ENCODE measurements around the gene EML5.

EML5 gene

GRCh38 chr14:88710709-88711108 lies 82.0 kb downstream of the EML5 start:
- DNase-seq (ENCODE audit: low read depth) = no peak
- no peaks in the 10 kb centered on the region for H3K4me1 ChIP-seq (ENCODE audit: control insufficient read depth, insufficient read depth, low read length)
- no peaks in the 10 kb centered on the region for H3K27me3 ChIP-seq (replicated peaks; ENCODE audit: control insufficient read depth, insufficient read depth, low read length)
- no peaks in the 10 kb centered on the region for H3K36me3 ChIP-seq (ENCODE audit: control insufficient read depth, insufficient read depth, low read length, severe bottlenecking)
- no peak overlapping the region for H3K4me3 ChIP-seq (ENCODE audit: low read length)
- no peaks in the 10 kb centered on the region for H3K9me3 ChIP-seq (ENCODE audit: control insufficient read depth, low read length)
- no peak overlapping the region for H3K9ac ChIP-seq (ENCODE audit: low read length)

GRCh38 chr14:88707088-88707487 lies 85.7 kb downstream of the EML5 start:
- H3K9ac ChIP-seq (ENCODE audit: low read length) = no peak overlapping the region
- H3K4me1 ChIP-seq (ENCODE audit: control insufficient read depth, insufficient read depth, low read length) = no peaks in the 10 kb centered on the region
- no peaks in the 10 kb centered on the region for H3K27me3 ChIP-seq (replicated peaks; ENCODE audit: control insufficient read depth, insufficient read depth, low read length)
- H3K9me3 ChIP-seq (ENCODE audit: control insufficient read depth, low read length) = no peaks in the 10 kb centered on the region
- no peak for DNase-seq (ENCODE audit: low read depth)
- no peak overlapping the region for H3K4me3 ChIP-seq (ENCODE audit: low read length)
- H3K36me3 ChIP-seq (ENCODE audit: control insufficient read depth, insufficient read depth, low read length, severe bottlenecking) = no peaks in the 10 kb centered on the region

GRCh38 chr14:88706425-88706824 lies 86.3 kb downstream of the EML5 start:
- Histone ChIP-seq H3K4me1 (ENCODE audit: control insufficient read depth, insufficient read depth, low read length) (no peaks in the 10 kb centered on the region), H3K36me3 (ENCODE audit: control insufficient read depth, insufficient read depth, low read length, severe bottlenecking) (no peaks in the 10 kb centered on the region), H3K9ac (ENCODE audit: low read length) (no peak overlapping the region), H3K4me3 (ENCODE audit: low read length) (no peak overlapping the region), H3K27me3 (replicated peaks; ENCODE audit: control insufficient read depth, insufficient read depth, low read length) (peaks cover under 1% of the 10 kb centered on the region), H3K9me3 (ENCODE audit: control insufficient read depth, low read length) (no peaks in the 10 kb centered on the region)
- peak; percentile 12 for DNase-seq (ENCODE audit: low read depth)

DNA sequence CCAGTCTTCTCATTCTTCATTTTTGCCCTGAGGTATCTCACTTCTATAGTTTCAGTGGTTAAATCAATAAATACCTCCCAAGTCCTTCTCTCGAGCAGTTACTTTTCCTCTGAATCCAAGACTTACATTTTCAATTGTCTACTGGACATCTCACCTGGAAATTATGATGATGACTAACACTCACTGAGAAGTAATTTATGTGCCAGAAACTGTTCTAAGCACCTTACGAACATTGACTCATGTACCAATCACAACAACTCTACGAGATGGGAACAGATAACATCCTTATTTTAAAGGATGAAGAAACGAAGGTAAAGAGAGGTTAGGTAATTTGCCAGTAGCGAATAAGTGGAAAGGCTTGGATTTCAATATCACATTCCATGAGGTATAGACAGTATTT lies 94.1 kb downstream of the EML5 start:
- no peak for DNase-seq (ENCODE audit: low read depth)
- Histone ChIP-seq H3K9me3 (ENCODE audit: control insufficient read depth, low read length) (no peaks in the 10 kb centered on the region), H3K36me3 (ENCODE audit: control insufficient read depth, insufficient read depth, low read length, severe bottlenecking) (no peaks in the 10 kb centered on the region), H3K27me3 (replicated peaks; ENCODE audit: control insufficient read depth, insufficient read depth, low read length) (peaks cover 6% of the 10 kb centered on the region), H3K4me1 (ENCODE audit: control insufficient read depth, insufficient read depth, low read length) (no peaks in the 10 kb centered on the region), H3K4me3 (ENCODE audit: low read length) (no peak overlapping the region), H3K9ac (ENCODE audit: low read length) (no peak overlapping the region)

GRCh38 chr14:88695870-88696269 lies 96.9 kb downstream of the EML5 start:
- no peak overlapping the region for H3K4me3 ChIP-seq (ENCODE audit: low read length)
- H3K9ac ChIP-seq (ENCODE audit: low read length) = no peak overlapping the region
- peak; percentile 15 for DNase-seq (ENCODE audit: low read depth)
- H3K36me3 ChIP-seq (ENCODE audit: control insufficient read depth, insufficient read depth, low read length, severe bottlenecking) = no peaks in the 10 kb centered on the region
- H3K27me3 ChIP-seq (replicated peaks; ENCODE audit: control insufficient read depth, insufficient read depth, low read length) = peaks cover 2% of the 10 kb centered on the region
- no peaks in the 10 kb centered on the region for H3K9me3 ChIP-seq (ENCODE audit: control insufficient read depth, low read length)
- no peaks in the 10 kb centered on the region for H3K4me1 ChIP-seq (ENCODE audit: control insufficient read depth, insufficient read depth, low read length)

DNA sequence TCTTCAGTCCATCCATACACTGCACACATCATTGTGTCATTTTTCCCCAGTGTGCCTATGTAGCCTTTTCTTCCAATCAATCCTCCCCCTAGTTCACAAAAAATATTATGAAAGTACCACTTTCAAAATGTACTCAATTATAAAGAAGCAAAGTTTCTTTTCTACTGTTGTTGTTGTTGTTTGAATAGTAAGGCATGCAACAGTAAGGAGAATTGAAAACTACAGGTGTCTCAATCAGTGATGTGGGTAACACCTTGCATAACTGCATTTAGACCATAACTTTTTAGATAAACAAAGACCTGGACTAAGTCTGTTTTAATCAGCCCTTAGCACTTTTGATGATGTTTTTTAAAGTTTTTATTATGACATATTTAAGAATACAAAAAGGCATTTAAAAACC lies 104.4 kb downstream of the EML5 start:
- Histone ChIP-seq H3K4me1 (ENCODE audit: control insufficient read depth, insufficient read depth, low read length) (no peaks in the 10 kb centered on the region), H3K9me3 (ENCODE audit: control insufficient read depth, low read length) (no peaks in the 10 kb centered on the region), H3K36me3 (ENCODE audit: control insufficient read depth, insufficient read depth, low read length, severe bottlenecking) (no peaks in the 10 kb centered on the region), H3K9ac (ENCODE audit: low read length) (no peak overlapping the region), H3K4me3 (ENCODE audit: low read length) (no peak overlapping the region), H3K27me3 (replicated peaks; ENCODE audit: control insufficient read depth, insufficient read depth, low read length) (no peaks in the 10 kb centered on the region)
- no peak for DNase-seq (ENCODE audit: low read depth)

- Histone ChIP-seq H3K4me3 (ENCODE audit: low read length) (no peak overlapping the region), H3K4me1 (ENCODE audit: control insufficient read depth, insufficient read depth, low read length) (no peaks in the 10 kb centered on the region), H3K9ac (ENCODE audit: low read length) (no peak overlapping the region), H3K27me3 (replicated peaks; ENCODE audit: control insufficient read depth, insufficient read depth, low read length) (no peaks in the 10 kb centered on the region), H3K36me3 (ENCODE audit: control insufficient read depth, insufficient read depth, low read length, severe bottlenecking) (no peaks in the 10 kb centered on the region), H3K9me3 (ENCODE audit: control insufficient read depth, low read length) (no peaks in the 10 kb centered on the region)
- DNase-seq (ENCODE audit: low read depth) = no peak
These were observed 109.6 kb downstream of the EML5 start for GRCh38 chr14:88683119-88683518.

- no peak overlapping the region for H3K4me3 ChIP-seq (ENCODE audit: low read length)
- H3K9ac ChIP-seq (ENCODE audit: low read length) = no peak overlapping the region
- H3K27me3 ChIP-seq (replicated peaks; ENCODE audit: control insufficient read depth, insufficient read depth, low read length) = no peaks in the 10 kb centered on the region
- no peaks in the 10 kb centered on the region for H3K36me3 ChIP-seq (ENCODE audit: control insufficient read depth, insufficient read depth, low read length, severe bottlenecking)
- no peaks in the 10 kb centered on the region for H3K4me1 ChIP-seq (ENCODE audit: control insufficient read depth, insufficient read depth, low read length)
- DNase-seq (ENCODE audit: low read depth) = no peak
- no peaks in the 10 kb centered on the region for H3K9me3 ChIP-seq (ENCODE audit: control insufficient read depth, low read length)
These were observed 110.1 kb downstream of the EML5 start for GRCh38 chr14:88682495-88683114.

- no peak overlapping the region for H3K9ac ChIP-seq (ENCODE audit: low read length)
- DNase-seq (ENCODE audit: low read depth) = no peak
- H3K4me3 ChIP-seq (ENCODE audit: low read length) = no peak overlapping the region
- H3K27me3 ChIP-seq (replicated peaks; ENCODE audit: control insufficient read depth, insufficient read depth, low read length) = no peaks in the 10 kb centered on the region
- no peaks in the 10 kb centered on the region for H3K4me1 ChIP-seq (ENCODE audit: control insufficient read depth, insufficient read depth, low read length)
- H3K36me3 ChIP-seq (ENCODE audit: control insufficient read depth, insufficient read depth, low read length, severe bottlenecking) = no peaks in the 10 kb centered on the region
- H3K9me3 ChIP-seq (ENCODE audit: control insufficient read depth, low read length) = no peaks in the 10 kb centered on the region
These were observed 110.8 kb downstream of the EML5 start for GRCh38 chr14:88681755-88682494.

- H3K27me3 ChIP-seq (replicated peaks; ENCODE audit: control insufficient read depth, insufficient read depth, low read length) = peaks cover 6% of the 10 kb centered on the region
- H3K4me1 ChIP-seq (ENCODE audit: control insufficient read depth, insufficient read depth, low read length) = peaks cover 6% of the 10 kb centered on the region
- no peak for DNase-seq (ENCODE audit: low read depth)
- H3K4me3 ChIP-seq (ENCODE audit: low read length) = no peak overlapping the region
- H3K36me3 ChIP-seq (ENCODE audit: control insufficient read depth, insufficient read depth, low read length, severe bottlenecking) = no peaks in the 10 kb centered on the region
- H3K9me3 ChIP-seq (ENCODE audit: control insufficient read depth, low read length) = peaks cover 6% of the 10 kb centered on the region
- H3K9ac ChIP-seq (ENCODE audit: low read length) = no peak overlapping the region
These were observed 123.4 kb downstream of the EML5 start for GRCh38 chr14:88669346-88669745.

- H3K4me1 ChIP-seq (ENCODE audit: control insufficient read depth, insufficient read depth, low read length) = peaks cover 6% of the 10 kb centered on the region
- DNase-seq (ENCODE audit: low read depth) = no peak
- H3K27me3 ChIP-seq (replicated peaks; ENCODE audit: control insufficient read depth, insufficient read depth, low read length) = peaks cover 6% of the 10 kb centered on the region
- H3K36me3 ChIP-seq (ENCODE audit: control insufficient read depth, insufficient read depth, low read length, severe bottlenecking) = no peaks in the 10 kb centered on the region
- peaks cover 6% of the 10 kb centered on the region for H3K9me3 ChIP-seq (ENCODE audit: control insufficient read depth, low read length)
- no peak overlapping the region for H3K9ac ChIP-seq (ENCODE audit: low read length)
- H3K4me3 ChIP-seq (ENCODE audit: low read length) = no peak overlapping the region
These were observed 124.2 kb downstream of the EML5 start for GRCh38 chr14:88668448-88669116.
